ENCODE results near the gene FKBP5.
"Not testable (repeated sequence)": the region's sequence is repeated elsewhere in the genome, so short reads cannot be mapped to it uniquely, and the experiment has no call there.

DNA sequence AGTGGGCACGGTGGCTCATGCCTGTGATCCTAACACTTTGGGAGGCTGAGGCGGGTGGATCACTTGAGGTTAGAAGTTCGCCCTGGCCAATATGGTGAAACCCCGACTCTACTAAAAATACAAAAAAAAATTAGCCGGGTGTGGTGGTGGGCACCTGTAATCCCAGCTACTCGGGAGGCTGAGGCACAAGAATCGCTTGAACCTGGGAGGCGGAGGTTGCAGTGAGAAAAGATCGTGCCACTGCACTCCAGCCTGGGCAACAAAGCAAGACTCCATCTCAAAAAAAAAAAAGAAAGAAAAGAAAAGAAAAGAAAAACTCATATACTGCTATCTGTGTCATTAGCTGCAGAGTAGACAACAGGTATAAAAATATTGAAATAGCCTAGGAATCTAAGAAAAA is 18.3 kb downstream of the FKBP5 start:
- TF ChIP-seq EZH2 (IDR thresholded peaks at IDR 0.05; ENCODE audit: low read length, missing control alignments) = not testable (repeated sequence)
- TF ChIP-seq, protein P1, sequence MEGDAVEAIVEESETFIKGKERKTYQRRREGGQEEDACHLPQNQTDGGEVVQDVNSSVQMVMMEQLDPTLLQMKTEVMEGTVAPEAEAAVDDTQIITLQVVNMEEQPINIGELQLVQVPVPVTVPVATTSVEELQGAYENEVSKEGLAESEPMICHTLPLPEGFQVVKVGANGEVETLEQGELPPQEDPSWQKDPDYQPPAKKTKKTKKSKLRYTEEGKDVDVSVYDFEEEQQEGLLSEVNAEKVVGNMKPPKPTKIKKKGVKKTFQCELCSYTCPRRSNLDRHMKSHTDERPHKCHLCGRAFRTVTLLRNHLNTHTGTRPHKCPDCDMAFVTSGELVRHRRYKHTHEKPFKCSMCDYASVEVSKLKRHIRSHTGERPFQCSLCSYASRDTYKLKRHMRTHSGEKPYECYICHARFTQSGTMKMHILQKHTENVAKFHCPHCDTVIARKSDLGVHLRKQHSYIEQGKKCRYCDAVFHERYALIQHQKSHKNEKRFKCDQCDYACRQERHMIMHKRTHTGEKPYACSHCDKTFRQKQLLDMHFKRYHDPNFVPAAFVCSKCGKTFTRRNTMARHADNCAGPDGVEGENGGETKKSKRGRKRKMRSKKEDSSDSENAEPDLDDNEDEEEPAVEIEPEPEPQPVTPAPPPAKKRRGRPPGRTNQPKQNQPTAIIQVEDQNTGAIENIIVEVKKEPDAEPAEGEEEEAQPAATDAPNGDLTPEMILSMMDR (conservative IDR thresholded peaks at IDR 0.05 in 1 of 2, IDR thresholded peaks at IDR 0.05 in 1 of 2; ENCODE audit: low read depth in 1 of 2, low read length in 2 of 2) = not testable (repeated sequence)

Data from fibroblast of lung (primary cell).